Endothelial cell of umbilical vein (primary cell): ENCODE results near the gene CASD1.

Experiments
- GATA2 ChIP-seq: IDR thresholded peaks from 2 replicates; pipeline ENCODE4 v1.7.0; 2011; ENCODE audit warnings: low read depth, mild to moderate bottlenecking, moderate library complexity, mixed read lengths, low read length; ENCODE audit not compliant: insufficient read length, insufficient read depth
- POLR2A ChIP-seq: IDR thresholded peaks from 2 replicates; pipeline ENCODE4 v1.6.1; 2012; ENCODE audit warnings: low read depth, mild to moderate bottlenecking, control low read depth, low read length
- TF ChIP-seq, protein P1 (sequence below), 2 donors: IDR thresholded peaks; 1 replicate in 1 of 2; 2 replicates in 1 of 2; pipeline ENCODE4 v1.5.1; 2011; ENCODE audit warnings: low read length in 2 of 2, mild to moderate bottlenecking in 2 of 2, moderate library complexity in 2 of 2, control low read depth in 1 of 2, inconsistent platforms in 1 of 2, low read depth in 1 of 2; ENCODE audit not compliant: insufficient read depth in 1 of 2; ENCODE audit errors: extremely low read depth in 1 of 2
- TF ChIP-seq, protein P2 (sequence below): IDR thresholded peaks from 2 replicates; pipeline ENCODE4 v1.6.1; 2011; ENCODE audit not compliant: insufficient read depth, insufficient read length

DNA sequence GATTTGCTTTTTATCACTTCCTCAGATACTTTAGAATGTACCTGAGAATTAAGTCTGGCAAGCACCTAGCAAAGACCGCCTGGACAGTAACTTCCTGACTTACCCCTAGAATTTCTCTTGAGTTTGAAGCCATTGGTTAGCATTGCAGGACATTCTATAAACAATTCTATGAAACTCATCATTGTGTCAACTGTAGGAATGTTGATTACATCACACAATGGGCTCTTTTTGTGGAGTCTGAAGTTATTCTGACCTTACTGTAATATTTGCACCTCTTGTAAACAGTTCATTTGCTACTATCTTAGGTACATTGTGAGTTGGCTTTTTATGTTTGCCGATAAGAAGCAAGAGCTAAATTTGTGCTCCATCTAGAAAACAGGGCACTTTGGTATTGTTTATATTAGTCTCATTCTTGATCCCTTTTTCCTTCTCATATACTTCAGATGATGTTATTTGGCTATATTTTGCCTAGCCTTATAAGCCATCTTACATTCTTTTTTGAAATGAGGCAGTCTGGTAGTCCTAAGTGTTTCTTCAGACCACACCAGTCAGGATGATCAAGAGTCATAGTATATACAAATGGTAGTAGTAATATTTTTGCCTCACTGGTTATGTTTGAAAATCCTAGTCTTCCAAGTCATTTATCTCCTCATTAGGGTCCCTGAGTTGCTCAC lies 52.4 kb downstream of the CASD1 start:
- TF ChIP-seq POLR2A (no peak), GATA2 (no peak)
- TF ChIP-seq, protein P1, sequence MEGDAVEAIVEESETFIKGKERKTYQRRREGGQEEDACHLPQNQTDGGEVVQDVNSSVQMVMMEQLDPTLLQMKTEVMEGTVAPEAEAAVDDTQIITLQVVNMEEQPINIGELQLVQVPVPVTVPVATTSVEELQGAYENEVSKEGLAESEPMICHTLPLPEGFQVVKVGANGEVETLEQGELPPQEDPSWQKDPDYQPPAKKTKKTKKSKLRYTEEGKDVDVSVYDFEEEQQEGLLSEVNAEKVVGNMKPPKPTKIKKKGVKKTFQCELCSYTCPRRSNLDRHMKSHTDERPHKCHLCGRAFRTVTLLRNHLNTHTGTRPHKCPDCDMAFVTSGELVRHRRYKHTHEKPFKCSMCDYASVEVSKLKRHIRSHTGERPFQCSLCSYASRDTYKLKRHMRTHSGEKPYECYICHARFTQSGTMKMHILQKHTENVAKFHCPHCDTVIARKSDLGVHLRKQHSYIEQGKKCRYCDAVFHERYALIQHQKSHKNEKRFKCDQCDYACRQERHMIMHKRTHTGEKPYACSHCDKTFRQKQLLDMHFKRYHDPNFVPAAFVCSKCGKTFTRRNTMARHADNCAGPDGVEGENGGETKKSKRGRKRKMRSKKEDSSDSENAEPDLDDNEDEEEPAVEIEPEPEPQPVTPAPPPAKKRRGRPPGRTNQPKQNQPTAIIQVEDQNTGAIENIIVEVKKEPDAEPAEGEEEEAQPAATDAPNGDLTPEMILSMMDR (IDR thresholded peaks at IDR 0.05; ENCODE audit: extremely low read depth in 1 of 2, insufficient read depth in 1 of 2, low read depth in 1 of 2, low read length in 2 of 2) = no peak
- TF ChIP-seq, protein P2, sequence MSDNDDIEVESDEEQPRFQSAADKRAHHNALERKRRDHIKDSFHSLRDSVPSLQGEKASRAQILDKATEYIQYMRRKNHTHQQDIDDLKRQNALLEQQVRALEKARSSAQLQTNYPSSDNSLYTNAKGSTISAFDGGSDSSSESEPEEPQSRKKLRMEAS = no peak
